ENCODE data around the gene AP5B1. TPM values are rescaled to one million over a fixed set of nuclear protein-coding genes. Genes with fewer than 3 reads are reported as not detected.

The AP5B1 gene
- total and polyA plus RNA-seq, 9 of the 15 experiments (the other 6 are each of a cell fraction or from before 2014, with no cell fraction given): 0.51 to 24.2 (median 5.1) TPM

- Histone ChIP-seq H3K27ac (ENCODE audit: extremely low read depth, low read depth, low read length) (no peak overlapping the region), H3K4me2 (ENCODE audit: insufficient read depth, low read length) (no peak overlapping the region), H3K27me3 (ENCODE audit: control insufficient read depth in 2 of 2, insufficient read depth in 2 of 2, low read length in 2 of 2) (peaks cover 9 to 19% of the 10 kb centered on the region in 2 experiments; a peak in 3 of 5 replicates), H3K9me1 (ENCODE audit: control insufficient read depth, insufficient read depth, low read length) (no peaks in the 10 kb centered on the region), H3K79me2 (ENCODE audit: control insufficient read depth, insufficient read depth, low read length) (no peaks in the 10 kb centered on the region), H3K4me3 (no peak overlapping the region), H3K4me1 (replicated peaks in 1 of 2; ENCODE audit: control insufficient read depth in 2 of 2, insufficient read depth in 2 of 2, low read length in 2 of 2) (peaks cover 4 to 15% of the 10 kb centered on the region in 2 experiments; a peak in 3 of 5 replicates), H3K9ac (ENCODE audit: insufficient read depth in 1 of 2, low read depth in 2 of 2, low read length in 2 of 2) (no peak overlapping the region), H2AFZ (ENCODE audit: low read depth, low read length) (no peak overlapping the region), H4K20me1 (replicated peaks; ENCODE audit: control insufficient read depth, insufficient read depth, low read length) (no peaks in the 10 kb centered on the region), H3K9me3 (replicated peaks; ENCODE audit: control insufficient read depth, insufficient read depth, low read depth, low read length) (no peaks in the 10 kb centered on the region; the same call in 1 of the 2 replicates), H3K36me3 (ENCODE audit: control insufficient read depth, insufficient read depth, low read length) (no peaks in the 10 kb centered on the region)
- in situ Hi-C loops (cut with MboI): no loop called here
- ChIA-PET CTCF (ENCODE audit: low intra/inter-chr PET ratio) (interaction anchor here (1.0 to 2.0 kb wide), 3 partner anchors 12 to 74 kb away, joined by 3 to 9 read pairs (median 6); no protein-coding TSS in a partner anchor), POLR2A (interaction anchor here (1.2 to 1.4 kb wide), 3 partner anchors 23 to 116 kb away, joined by 3 to 4 read pairs (median 4); partner anchors contain the start of gene RNASEH2C)
- intact Hi-C loops (cut with micrococcal nuclease): loop anchor here (1.0 kb wide), 1 partner anchor 75 kb away; no protein-coding TSS in a partner anchor
- BruUV-seq (replicated peaks): no TSS peak
- no peak for FAIRE-seq
- no peak for ATAC-seq
- TF ChIP-seq SAP30 (IDR thresholded peaks at IDR 0.05; ENCODE audit: borderline replicate concordance, insufficient read depth, low read depth, low read length, poor library complexity, severe bottlenecking): no peak
- no peak for TF ChIP-seq ZNF316 (IDR thresholded peaks at IDR 0.05)
- no peak for TF ChIP-seq CBX5 (IDR thresholded peaks at IDR 0.05; ENCODE audit: borderline replicate concordance, low read depth)
- TF ChIP-seq RUNX1 (IDR thresholded peaks at IDR 0.05; ENCODE audit: low read depth): no peak
- TF ChIP-seq ZNF277 (CRISPR knock-in tag; IDR thresholded peaks at IDR 0.05; ENCODE audit: borderline replicate concordance): no peak
- 7% methylated on average over 10 of the region's 10 CpGs for WGBS (ENCODE audit: insufficient coverage, low coverage, missing lambda C conversion rate)
- DNase-seq (ENCODE audit: extremely low read depth in 1 of 4, low spot score in 3 of 4): no peak
Observed at GRCh38 chr11:65743681-65744025, 37.1 kb downstream of the AP5B1 start.
